Measurements from ENCODE around the gene GAS6.

Gene GAS6

GRCh38 chr13:113843063-113843654, 20.7 kb downstream of the GAS6 start:
- no peak for TF ChIP-seq POLR2AphosphoS5 (IDR thresholded peaks at IDR 0.05; ENCODE audit: low read depth, low read length)
- FAIRE-seq = no peak
- no peak for DNase-seq (ENCODE audit: insufficient read length, low spot score)

GRCh38 chr13:113842336-113843062, 21.4 kb downstream of the GAS6 start:
- DNase-seq (ENCODE audit: insufficient read length, low spot score) = no peak
- FAIRE-seq = no peak

GRCh38 chr13:113841353-113841650, 22.6 kb downstream of the GAS6 start:
- FAIRE-seq (no peak), DNase-seq (ENCODE audit: insufficient read length, low spot score) (no peak)
- TF ChIP-seq PAX5 (IDR thresholded peaks at IDR 0.05; ENCODE audit: insufficient read depth, low read length, severe bottlenecking) = no peak
- TF ChIP-seq POLR2A (IDR thresholded peaks at IDR 0.05; ENCODE audit: low read depth, low read length) = no peak
- no peak for TF ChIP-seq SPI1 (IDR thresholded peaks at IDR 0.05; ENCODE audit: low read depth, low read length)

More at GRCh38 chr13:113842336-113843062, 21.4 kb downstream of the GAS6 start:
- TF ChIP-seq POU2F2 (IDR thresholded peaks at IDR 0.05; ENCODE audit: low read depth, low read length) = no peak
- no peak for TF ChIP-seq POLR2A (IDR thresholded peaks at IDR 0.05; ENCODE audit: low read depth, low read length)
- TF ChIP-seq SPI1 (IDR thresholded peaks at IDR 0.05; ENCODE audit: low read depth, low read length) = no peak
- no peak for TF ChIP-seq TAF1 (IDR thresholded peaks at IDR 0.05; ENCODE audit: low read depth, low read length)
- TF ChIP-seq PAX5 (IDR thresholded peaks at IDR 0.05; ENCODE audit: insufficient read depth, low read length, severe bottlenecking) = no peak
- no peak for TF ChIP-seq POLR2AphosphoS5 (IDR thresholded peaks at IDR 0.05; ENCODE audit: low read depth, low read length)

- TF ChIP-seq POLR2AphosphoS5 (IDR thresholded peaks at IDR 0.05; ENCODE audit: low read depth, low read length) (no peak), SPI1 (IDR thresholded peaks at IDR 0.05; ENCODE audit: low read depth, low read length) (no peak), POU2F2 (IDR thresholded peaks at IDR 0.05; ENCODE audit: low read depth, low read length) (no peak), PAX5 (IDR thresholded peaks at IDR 0.05; ENCODE audit: insufficient read depth, low read length, severe bottlenecking) (no peak), POLR2A (IDR thresholded peaks at IDR 0.05; ENCODE audit: low read depth, low read length) (no peak), TAF1 (IDR thresholded peaks at IDR 0.05; ENCODE audit: low read depth, low read length) (no peak)
- FAIRE-seq = no peak
- no peak for DNase-seq (ENCODE audit: insufficient read length, low spot score)
Measured at GRCh38 chr13:113840541-113841352, 23.1 kb downstream of the GAS6 start.

- no peak for DNase-seq (ENCODE audit: insufficient read length, low spot score)
- no peak for FAIRE-seq
- TF ChIP-seq POLR2A (IDR thresholded peaks at IDR 0.05; ENCODE audit: low read depth, low read length) (no peak), PAX5 (IDR thresholded peaks at IDR 0.05; ENCODE audit: insufficient read depth, low read length, severe bottlenecking) (no peak)
Measured at GRCh38 chr13:113839536-113840204, 24.2 kb downstream of the GAS6 start.

- FAIRE-seq = no peak
- TF ChIP-seq POLR2AphosphoS5 (IDR thresholded peaks at IDR 0.05; ENCODE audit: low read depth, low read length) (no peak), POU2F2 (IDR thresholded peaks at IDR 0.05; ENCODE audit: low read depth, low read length) (no peak), TAF1 (IDR thresholded peaks at IDR 0.05; ENCODE audit: low read depth, low read length) (no peak), SPI1 (IDR thresholded peaks at IDR 0.05; ENCODE audit: low read depth, low read length) (no peak), POLR2A (IDR thresholded peaks at IDR 0.05; ENCODE audit: low read depth, low read length) (no peak), PAX5 (IDR thresholded peaks at IDR 0.05; ENCODE audit: insufficient read depth, low read length, severe bottlenecking) (no peak)
- no peak for DNase-seq (ENCODE audit: insufficient read length, low spot score)
Measured at GRCh38 chr13:113838711-113839201, 25.1 kb downstream of the GAS6 start.

GRCh38 chr13:113837560-113838355, 26.1 kb downstream of the GAS6 start:
- no peak for TF ChIP-seq POU2F2 (IDR thresholded peaks at IDR 0.05; ENCODE audit: low read depth, low read length)
- no peak for TF ChIP-seq TAF1 (IDR thresholded peaks at IDR 0.05; ENCODE audit: low read depth, low read length)
- no peak for TF ChIP-seq SPI1 (IDR thresholded peaks at IDR 0.05; ENCODE audit: low read depth, low read length)
- TF ChIP-seq POLR2A (IDR thresholded peaks at IDR 0.05; ENCODE audit: low read depth, low read length) = no peak
- no peak for TF ChIP-seq PAX5 (IDR thresholded peaks at IDR 0.05; ENCODE audit: insufficient read depth, low read length, severe bottlenecking)
- TF ChIP-seq POLR2AphosphoS5 (IDR thresholded peaks at IDR 0.05; ENCODE audit: low read depth, low read length) = no peak
- FAIRE-seq = no peak
- DNase-seq (ENCODE audit: insufficient read length, low spot score) = no peak

GRCh38 chr13:113836768-113837559, 26.9 kb downstream of the GAS6 start:
- DNase-seq (ENCODE audit: insufficient read length, low spot score) (no peak), FAIRE-seq (peak; percentile 13)
- TF ChIP-seq PAX5 (IDR thresholded peaks at IDR 0.05; ENCODE audit: insufficient read depth, low read length, severe bottlenecking) (no peak), POLR2AphosphoS5 (IDR thresholded peaks at IDR 0.05; ENCODE audit: low read depth, low read length) (no peak), SPI1 (IDR thresholded peaks at IDR 0.05; ENCODE audit: low read depth, low read length) (no peak), TAF1 (IDR thresholded peaks at IDR 0.05; ENCODE audit: low read depth, low read length) (no peak)
